GM12872 (cell line): ENCODE measurements around the gene DARS1.

Experiments
- CTCF ChIP-seq: IDR thresholded peaks from 3 replicates; pipeline ENCODE4 v1.5.1; 2011; ENCODE audit warnings: low read depth, mild to moderate bottlenecking, low read length, moderate library complexity; ENCODE audit not compliant: insufficient read depth

Gene DARS1

DNA sequence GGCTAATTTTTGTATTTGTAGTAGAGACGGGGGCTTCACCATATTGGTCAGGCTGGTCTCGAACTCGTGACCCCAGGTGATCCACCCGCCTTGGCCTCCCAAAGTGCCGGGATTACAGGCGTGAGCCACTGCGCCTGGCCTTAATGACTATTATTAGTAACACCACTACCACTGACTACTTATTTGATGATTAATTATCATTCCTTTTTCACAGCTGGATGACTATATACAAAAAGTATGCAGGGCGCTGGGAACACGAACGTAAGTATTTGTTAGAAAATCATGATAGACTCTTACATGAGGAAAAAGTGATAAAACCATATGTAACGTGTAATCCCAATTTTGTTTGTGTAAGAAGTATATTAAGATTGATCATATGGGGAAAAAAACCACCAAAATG is 21.6 kb downstream of the DARS1 start:
- TF ChIP-seq CTCF: no peak

DNA sequence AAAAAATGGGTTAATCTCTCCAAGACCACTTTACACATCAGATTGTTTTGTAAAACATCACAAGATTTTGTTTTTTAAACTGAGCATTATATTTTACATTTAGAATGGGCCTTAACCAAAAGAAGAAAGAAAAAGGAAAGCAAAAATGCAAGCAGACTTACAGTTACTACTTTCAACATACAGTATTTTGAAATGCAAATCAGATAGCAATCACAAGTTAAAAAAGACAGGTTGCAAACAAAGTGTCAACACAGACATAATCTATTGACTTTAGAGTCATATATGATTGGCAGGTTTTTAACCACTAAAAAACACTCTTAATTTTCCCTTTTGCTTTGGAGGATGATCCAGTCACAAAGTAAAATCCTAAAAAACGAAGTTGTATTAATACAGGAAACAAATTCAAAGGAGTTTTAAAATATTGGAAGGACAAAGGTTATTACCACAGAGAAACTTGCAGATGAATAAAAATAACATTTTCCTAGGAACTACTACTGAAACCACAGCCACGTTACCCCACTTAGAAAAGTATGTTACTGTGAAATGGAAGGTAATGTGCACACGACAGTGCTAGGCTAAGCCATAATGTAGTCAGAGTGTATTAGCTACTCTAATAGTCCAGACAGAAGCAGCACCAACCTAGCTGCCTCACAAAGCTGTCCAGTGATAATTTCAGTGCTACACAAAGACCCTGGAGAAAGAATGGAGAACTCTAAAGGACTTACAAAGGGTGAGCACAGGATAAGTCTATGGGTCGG is 22.9 kb downstream of the DARS1 start:
- TF ChIP-seq CTCF: no peak

- no peak for TF ChIP-seq CTCF
Measured at GRCh38 chr2:135960656-135961551, 24.5 kb downstream of the DARS1 start.

GRCh38 chr2:135960150-135960549 is 25.3 kb downstream of the DARS1 start:
- TF ChIP-seq CTCF: no peak

DNA sequence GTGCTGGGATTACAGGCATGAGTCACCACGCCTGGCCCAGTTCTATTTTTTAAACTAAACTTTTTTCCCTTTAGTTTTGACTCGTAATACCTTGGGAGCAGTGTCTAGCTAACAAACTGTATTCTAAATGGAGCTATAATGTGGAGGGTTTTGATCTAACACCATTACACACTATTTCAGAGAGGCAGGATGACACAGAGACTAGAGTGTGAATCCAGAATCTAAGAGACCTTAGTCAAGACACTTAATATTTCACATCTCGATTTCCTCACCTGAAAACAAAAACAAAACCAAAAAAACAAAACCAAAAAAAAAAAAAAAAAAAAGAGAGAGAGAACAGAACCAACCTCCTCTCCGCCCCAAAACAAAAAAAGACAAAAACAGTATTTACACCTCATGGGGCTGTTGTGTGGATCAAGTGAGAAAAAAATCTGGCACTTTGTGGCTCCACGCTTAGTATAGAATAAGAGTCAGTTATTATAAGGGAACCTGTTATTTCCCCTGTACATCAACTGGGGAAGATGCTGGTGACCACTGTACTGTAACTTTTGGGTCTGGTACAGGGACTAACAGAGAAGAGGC is 31.3 kb downstream of the DARS1 start:
- TF ChIP-seq CTCF: no peak

- TF ChIP-seq CTCF: no peak
Measured at GRCh38 chr2:135952891-135953290, 32.5 kb downstream of the DARS1 start.

- no peak for TF ChIP-seq CTCF
Measured at GRCh38 chr2:135951041-135951583, 34.3 kb downstream of the DARS1 start.
